GM12801 (cell line): ENCODE measurements around the gene PPIL1.

ENCODE experiments used
- TF ChIP-seq, protein P1 (sequence below): IDR thresholded peaks from one replicate; pipeline ENCODE4 v1.5.1; 2011; ENCODE audit warnings: control low read depth; ENCODE audit not compliant: insufficient read length; ENCODE audit errors: extremely low read depth

PPIL1 gene

DNA sequence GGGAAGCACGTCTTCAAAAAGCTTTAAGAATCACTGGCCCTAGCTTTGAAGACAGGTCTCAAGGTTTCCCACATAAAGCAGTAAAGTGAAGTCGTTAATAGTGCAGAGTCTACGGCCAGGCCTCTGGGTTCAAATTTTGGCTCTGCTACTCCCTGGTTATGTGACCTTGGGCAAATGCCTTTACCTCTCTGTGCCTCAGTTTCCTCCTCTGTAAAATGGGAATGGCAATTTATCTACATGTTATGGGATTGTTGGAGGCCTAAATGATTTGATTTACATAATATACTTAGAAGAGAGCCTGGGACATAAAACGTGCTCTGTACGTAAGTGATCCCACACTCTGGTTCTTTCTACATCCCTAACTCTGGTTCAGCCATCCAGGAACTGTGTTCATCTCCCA lies 67.5 kb downstream of the PPIL1 start:
- TF ChIP-seq, protein P1, sequence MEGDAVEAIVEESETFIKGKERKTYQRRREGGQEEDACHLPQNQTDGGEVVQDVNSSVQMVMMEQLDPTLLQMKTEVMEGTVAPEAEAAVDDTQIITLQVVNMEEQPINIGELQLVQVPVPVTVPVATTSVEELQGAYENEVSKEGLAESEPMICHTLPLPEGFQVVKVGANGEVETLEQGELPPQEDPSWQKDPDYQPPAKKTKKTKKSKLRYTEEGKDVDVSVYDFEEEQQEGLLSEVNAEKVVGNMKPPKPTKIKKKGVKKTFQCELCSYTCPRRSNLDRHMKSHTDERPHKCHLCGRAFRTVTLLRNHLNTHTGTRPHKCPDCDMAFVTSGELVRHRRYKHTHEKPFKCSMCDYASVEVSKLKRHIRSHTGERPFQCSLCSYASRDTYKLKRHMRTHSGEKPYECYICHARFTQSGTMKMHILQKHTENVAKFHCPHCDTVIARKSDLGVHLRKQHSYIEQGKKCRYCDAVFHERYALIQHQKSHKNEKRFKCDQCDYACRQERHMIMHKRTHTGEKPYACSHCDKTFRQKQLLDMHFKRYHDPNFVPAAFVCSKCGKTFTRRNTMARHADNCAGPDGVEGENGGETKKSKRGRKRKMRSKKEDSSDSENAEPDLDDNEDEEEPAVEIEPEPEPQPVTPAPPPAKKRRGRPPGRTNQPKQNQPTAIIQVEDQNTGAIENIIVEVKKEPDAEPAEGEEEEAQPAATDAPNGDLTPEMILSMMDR: no peak

DNA sequence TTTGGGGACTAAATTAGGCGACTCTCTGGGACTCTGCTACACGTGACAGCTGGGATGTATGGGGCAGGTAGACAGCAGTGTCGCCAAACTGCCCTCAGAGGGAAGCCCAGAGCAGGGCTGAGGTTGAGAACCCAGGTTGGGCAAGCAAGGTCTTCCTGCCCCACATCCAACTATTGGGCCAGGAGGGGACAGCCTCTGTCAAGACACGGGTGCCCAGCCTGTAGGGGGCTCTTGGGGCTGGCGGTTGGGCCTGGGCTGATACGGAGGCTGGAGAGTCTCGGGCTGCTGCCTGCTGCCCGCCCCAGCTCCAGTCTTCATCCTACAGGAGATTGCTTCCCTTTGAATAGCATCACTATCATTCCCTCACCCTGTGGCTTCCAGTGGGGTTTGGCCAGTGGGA lies 68.7 kb downstream of the PPIL1 start:
- TF ChIP-seq, protein P1: no peak

DNA sequence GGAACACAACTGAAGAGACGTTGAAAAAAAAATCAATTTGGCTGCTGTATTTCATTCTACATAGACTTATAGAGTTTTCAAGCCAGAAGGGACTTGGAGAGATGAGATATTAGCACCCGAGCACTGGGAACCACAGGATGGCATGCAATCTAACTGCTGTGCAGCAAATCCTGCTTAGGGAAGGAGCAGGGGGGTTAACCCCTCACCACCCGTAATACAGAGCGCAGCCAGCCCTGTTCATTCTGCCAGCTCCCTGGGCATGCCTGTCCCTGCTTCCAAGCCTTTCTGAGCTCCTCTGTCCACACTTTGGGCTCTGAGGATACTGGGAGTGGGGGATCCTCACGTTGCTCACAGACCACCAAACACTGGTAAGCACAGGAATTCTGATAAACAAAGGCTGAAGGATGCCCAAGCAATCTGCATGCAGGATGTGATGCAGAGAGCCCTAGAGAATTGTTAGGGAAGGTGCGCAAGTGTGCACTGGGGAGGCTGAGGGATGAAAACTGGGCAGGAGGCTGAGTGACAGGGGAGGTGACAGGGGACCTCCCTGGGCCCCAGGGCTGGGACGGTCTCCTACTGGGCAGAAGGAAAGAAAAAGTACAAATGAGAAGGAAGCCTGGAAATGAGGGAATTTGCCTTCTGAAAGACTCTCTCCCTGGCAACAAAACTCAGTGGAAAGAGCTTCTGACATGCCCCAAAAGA lies 69.4 kb downstream of the PPIL1 start:
- TF ChIP-seq, protein P1: no peak
